ENCODE data around the gene ZBTB16. TPM values are rescaled to one million over a fixed set of nuclear protein-coding genes. Genes with fewer than 3 reads are reported as not detected.
A peak's percentile ranks its signal among the peaks of the same experiment; 100 is the strongest.

The ZBTB16 gene
- total and polyA plus RNA-seq, 7 donors = 9.9 to 197 (median 99.5) TPM

GRCh38 chr11:114159320-114159719 lies 99.8 kb downstream of the ZBTB16 start:
- Histone ChIP-seq H3K4me3 (no peak overlapping the region), H3K4me1 (peaks cover 0 to 93% (median 92%) of the 10 kb centered on the region in 4 donors), H3K9me3 (no peaks in the 10 kb centered on the region), H3K27me3 (no peaks in the 10 kb centered on the region), H3K27ac (peak overlapping the region; percentile 94 to 99 (median 97)), H3K36me3 (peaks cover 15 to 40% (median 22%) of the 10 kb centered on the region in 4 donors)
- DNase-seq = peak; percentile 74
- intact Hi-C loops (cut with DNase I) = no loop called here
- WGBS, 2 donors = 26 to 50% methylated on average over 5 of the region's 5 CpGs
- TF ChIP-seq POLR2A (IDR thresholded peaks at IDR 0.05) (no peak), CTCF (IDR thresholded peaks at IDR 0.05) (no peak), EP300 (IDR thresholded peaks at IDR 0.05) (no peak), POLR2AphosphoS5 (IDR thresholded peaks at IDR 0.05) (no peak)

- TF ChIP-seq EP300 (IDR thresholded peaks at IDR 0.05) (peak; percentile 100), POLR2A (IDR thresholded peaks at IDR 0.05) (peak; percentile 64 to 73), POLR2AphosphoS5 (IDR thresholded peaks at IDR 0.05) (peak; percentile 98 to 100 (median 99)), CTCF (IDR thresholded peaks at IDR 0.05) (no peak)
- Histone ChIP-seq H3K9me3 (no peaks in the 10 kb centered on the region), H3K4me3 (peak overlapping the region; percentile 14 to 30 (median 24)), H3K27ac (peak overlapping the region; percentile 94 to 99 (median 97)), H3K36me3 (peaks cover 15 to 39% (median 22%) of the 10 kb centered on the region in 4 donors), H3K4me1 (peaks cover 0 to 93% (median 92%) of the 10 kb centered on the region in 4 donors), H3K27me3 (no peaks in the 10 kb centered on the region)
- WGBS, 2 donors = 3 to 7% methylated on average over 18 of the region's 18 CpGs
- intact Hi-C loops (cut with DNase I) = loop anchor here (5.0 kb wide), 1 partner anchor 97 kb away; no protein-coding TSS in a partner anchor
- peak; percentile 100 for DNase-seq
These were observed 100.5 kb downstream of the ZBTB16 start for GRCh38 chr11:114159802-114160632.

- DNase-seq = no peak
- no peaks in the 10 kb centered on the region for H3K9me3 ChIP-seq
- no peaks in the 10 kb centered on the region for H3K27me3 ChIP-seq
- WGBS, 2 donors = 93 to 95% methylated on average over 6 of the region's 6 CpGs
- intact Hi-C loops (cut with DNase I) = loop anchor here (5.0 kb wide), 1 partner anchor 96 kb away; no protein-coding TSS in a partner anchor
- H3K4me3 ChIP-seq = peak overlapping the region in 2 of 4 donors; percentile 26 to 30
- peaks cover 15 to 30% (median 18%) of the 10 kb centered on the region in 4 donors for H3K36me3 ChIP-seq
- TF ChIP-seq POLR2AphosphoS5 (IDR thresholded peaks at IDR 0.05) (peak in 1 of 4 donors; percentile 41), CTCF (IDR thresholded peaks at IDR 0.05) (no peak), POLR2A (IDR thresholded peaks at IDR 0.05) (no peak), EP300 (IDR thresholded peaks at IDR 0.05) (no peak)
- peaks cover 0 to 93% (median 92%) of the 10 kb centered on the region in 4 donors for H3K4me1 ChIP-seq
- peak overlapping the region; percentile 94 to 99 (median 97) for H3K27ac ChIP-seq
These were observed 101.4 kb downstream of the ZBTB16 start for GRCh38 chr11:114160894-114161293.

GRCh38 chr11:114161486-114162250 lies 102.2 kb downstream of the ZBTB16 start:
- intact Hi-C loops (cut with DNase I) = loop anchor here (2.0 to 5.0 kb wide), 2 partner anchors 96 to 103 kb away; partner anchors contain the start of gene ZBTB16
- no peak for TF ChIP-seq POLR2A (IDR thresholded peaks at IDR 0.05)
- TF ChIP-seq EP300 (IDR thresholded peaks at IDR 0.05) = peak in 1 of 4 donors; percentile 16
- no peak for TF ChIP-seq POLR2AphosphoS5 (IDR thresholded peaks at IDR 0.05)
- TF ChIP-seq CTCF (IDR thresholded peaks at IDR 0.05) = no peak
- 86 to 89% methylated on average over 9 of the region's 9 CpGs for WGBS, 2 donors
- Histone ChIP-seq H3K36me3 (peaks cover 11 to 22% (median 13%) of the 10 kb centered on the region in 4 donors), H3K4me3 (no peak overlapping the region), H3K9me3 (no peaks in the 10 kb centered on the region), H3K4me1 (peaks cover 0 to 93% (median 92%) of the 10 kb centered on the region in 4 donors), H3K27ac (peak overlapping the region; percentile 94 to 99 (median 97)), H3K27me3 (no peaks in the 10 kb centered on the region)
- DNase-seq = no peak

Data from sigmoid colon (tissue), 7 donors.